Measurements from ENCODE around the gene ACBD7.

DNA sequence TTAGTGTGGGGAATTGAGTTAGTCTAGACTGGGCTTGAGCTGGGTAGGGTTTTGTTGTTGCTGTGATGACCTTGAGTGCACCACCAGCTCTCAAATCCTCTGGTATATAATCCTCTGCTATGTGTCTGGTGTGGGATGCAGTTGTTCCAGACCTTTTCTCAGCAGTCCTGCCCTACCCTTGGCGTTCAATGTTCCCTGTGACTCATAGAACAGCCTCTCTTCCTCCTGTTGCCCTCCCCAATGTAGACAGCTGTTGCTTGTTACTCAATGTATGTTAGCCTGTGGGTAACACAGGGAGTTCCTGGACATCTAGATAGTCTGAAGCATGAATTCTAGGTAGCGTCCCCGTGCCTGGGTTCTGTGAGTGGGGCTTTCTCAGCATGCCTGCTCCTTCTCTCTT is 19.8 kb downstream of the ACBD7 start:
- TF ChIP-seq, protein P1, sequence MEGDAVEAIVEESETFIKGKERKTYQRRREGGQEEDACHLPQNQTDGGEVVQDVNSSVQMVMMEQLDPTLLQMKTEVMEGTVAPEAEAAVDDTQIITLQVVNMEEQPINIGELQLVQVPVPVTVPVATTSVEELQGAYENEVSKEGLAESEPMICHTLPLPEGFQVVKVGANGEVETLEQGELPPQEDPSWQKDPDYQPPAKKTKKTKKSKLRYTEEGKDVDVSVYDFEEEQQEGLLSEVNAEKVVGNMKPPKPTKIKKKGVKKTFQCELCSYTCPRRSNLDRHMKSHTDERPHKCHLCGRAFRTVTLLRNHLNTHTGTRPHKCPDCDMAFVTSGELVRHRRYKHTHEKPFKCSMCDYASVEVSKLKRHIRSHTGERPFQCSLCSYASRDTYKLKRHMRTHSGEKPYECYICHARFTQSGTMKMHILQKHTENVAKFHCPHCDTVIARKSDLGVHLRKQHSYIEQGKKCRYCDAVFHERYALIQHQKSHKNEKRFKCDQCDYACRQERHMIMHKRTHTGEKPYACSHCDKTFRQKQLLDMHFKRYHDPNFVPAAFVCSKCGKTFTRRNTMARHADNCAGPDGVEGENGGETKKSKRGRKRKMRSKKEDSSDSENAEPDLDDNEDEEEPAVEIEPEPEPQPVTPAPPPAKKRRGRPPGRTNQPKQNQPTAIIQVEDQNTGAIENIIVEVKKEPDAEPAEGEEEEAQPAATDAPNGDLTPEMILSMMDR (IDR thresholded peaks at IDR 0.05), result no peak
- TF ChIP-seq POLR2A (IDR thresholded peaks at IDR 0.05), result no peak
